ENCODE data around the gene NBPF20. TPM values are rescaled to one million over a fixed set of nuclear protein-coding genes. Genes with fewer than 3 reads are reported as not detected.
"Not testable (repeated sequence)": the region's sequence is repeated elsewhere in the genome, so short reads cannot be mapped to it uniquely, and the experiment has no call there.

Gene NBPF20
- total and polyA plus RNA-seq, 2 donors (not counting 3 experiments of a cell fraction or from before 2014, with no cell fraction given) = 2.6 to 5.3 TPM

GRCh38 chr1:145445219-145445618, 19.8 kb upstream of the NBPF20 start:
- intact Hi-C loops (cut with micrococcal nuclease); FAIRE-seq; H2AFZ ChIP-seq (ENCODE audit: low read depth, low read length); BruUV-seq (replicated peaks); DNase-seq (ENCODE audit: low read depth, low spot score); H3K4me2 ChIP-seq (ENCODE audit: insufficient read depth, low read length); H4K20me1 ChIP-seq (replicated peaks; ENCODE audit: control insufficient read depth, extremely low read depth, insufficient read depth, low read length); dilution Hi-C loops (cut with MboI; ENCODE audit: extremely low pct_ligation_motif_present, low sequenced_read_pairs); H3K9me3 ChIP-seq (replicated peaks; ENCODE audit: control insufficient read depth, insufficient read depth, low read length); H3K9ac ChIP-seq (replicated peaks; ENCODE audit: extremely low read depth, insufficient read depth, low read length); H3K27me3 ChIP-seq (ENCODE audit: control insufficient read depth in 2 of 2, insufficient read depth in 2 of 2, low read length in 2 of 2); CTCF ChIA-PET; H3K4me1 ChIP-seq (ENCODE audit: control insufficient read depth, extremely low read depth, insufficient read depth, low read length); H3K9me1 ChIP-seq (replicated peaks; ENCODE audit: control insufficient read depth, extremely low read depth, insufficient read depth, low read length); H3K79me2 ChIP-seq (ENCODE audit: control insufficient read depth, insufficient read depth, low read length); H3K4me3 ChIP-seq (replicated peaks in 1 of 3; ENCODE audit: insufficient read depth in 1 of 3, low read depth in 1 of 3, low read length in 3 of 3); POLR2A ChIA-PET; H3K36me3 ChIP-seq (ENCODE audit: control insufficient read depth in 2 of 2, extremely low read depth in 1 of 2, insufficient read depth in 2 of 2, low read length in 2 of 2); H3K27ac ChIP-seq (ENCODE audit: insufficient read depth, low read depth, low read length): not testable (repeated sequence)

- H3K4me2 ChIP-seq (ENCODE audit: insufficient read depth, low read length); DNase-seq (ENCODE audit: low read depth, low spot score); CTCF ChIA-PET; H4K20me1 ChIP-seq (replicated peaks; ENCODE audit: control insufficient read depth, extremely low read depth, insufficient read depth, low read length); H3K9me1 ChIP-seq (replicated peaks; ENCODE audit: control insufficient read depth, extremely low read depth, insufficient read depth, low read length); POLR2A ChIA-PET; H3K27me3 ChIP-seq (ENCODE audit: control insufficient read depth in 2 of 2, insufficient read depth in 2 of 2, low read length in 2 of 2); BruUV-seq (replicated peaks); H3K9ac ChIP-seq (replicated peaks; ENCODE audit: extremely low read depth, insufficient read depth, low read length); H3K79me2 ChIP-seq (ENCODE audit: control insufficient read depth, insufficient read depth, low read length); FAIRE-seq; H3K4me3 ChIP-seq (replicated peaks in 1 of 3; ENCODE audit: insufficient read depth in 1 of 3, low read depth in 1 of 3, low read length in 3 of 3); H2AFZ ChIP-seq (ENCODE audit: low read depth, low read length); H3K9me3 ChIP-seq (replicated peaks; ENCODE audit: control insufficient read depth, insufficient read depth, low read length); H3K36me3 ChIP-seq (ENCODE audit: control insufficient read depth in 2 of 2, extremely low read depth in 1 of 2, insufficient read depth in 2 of 2, low read length in 2 of 2); H3K4me1 ChIP-seq (ENCODE audit: control insufficient read depth, extremely low read depth, insufficient read depth, low read length); H3K27ac ChIP-seq (ENCODE audit: insufficient read depth, low read depth, low read length); dilution Hi-C loops (cut with MboI; ENCODE audit: extremely low pct_ligation_motif_present, low sequenced_read_pairs); intact Hi-C loops (cut with micrococcal nuclease): not testable (repeated sequence)
Observed at GRCh38 chr1:145442340-145442739, 16.9 kb upstream of the NBPF20 start.

GRCh38 chr1:145431363-145432256, 6.2 kb upstream of the NBPF20 start:
- BruUV-seq (replicated peaks); H3K9me1 ChIP-seq (replicated peaks; ENCODE audit: control insufficient read depth, extremely low read depth, insufficient read depth, low read length); FAIRE-seq; POLR2A ChIA-PET; intact Hi-C loops (cut with micrococcal nuclease); H2AFZ ChIP-seq (ENCODE audit: low read depth, low read length); H3K4me2 ChIP-seq (ENCODE audit: insufficient read depth, low read length); H3K27ac ChIP-seq (ENCODE audit: insufficient read depth, low read depth, low read length); H3K4me3 ChIP-seq (replicated peaks in 1 of 3; ENCODE audit: insufficient read depth in 1 of 3, low read depth in 1 of 3, low read length in 3 of 3); H4K20me1 ChIP-seq (replicated peaks; ENCODE audit: control insufficient read depth, extremely low read depth, insufficient read depth, low read length); H3K4me1 ChIP-seq (ENCODE audit: control insufficient read depth, extremely low read depth, insufficient read depth, low read length); H3K36me3 ChIP-seq (ENCODE audit: control insufficient read depth in 2 of 2, extremely low read depth in 1 of 2, insufficient read depth in 2 of 2, low read length in 2 of 2); DNase-seq (ENCODE audit: low read depth, low spot score); H3K9ac ChIP-seq (replicated peaks; ENCODE audit: extremely low read depth, insufficient read depth, low read length); H3K9me3 ChIP-seq (replicated peaks; ENCODE audit: control insufficient read depth, insufficient read depth, low read length); dilution Hi-C loops (cut with MboI; ENCODE audit: extremely low pct_ligation_motif_present, low sequenced_read_pairs); CTCF ChIA-PET; H3K79me2 ChIP-seq (ENCODE audit: control insufficient read depth, insufficient read depth, low read length): not testable (repeated sequence)
- H3K27me3 ChIP-seq (ENCODE audit: control insufficient read depth in 2 of 2, insufficient read depth in 2 of 2, low read length in 2 of 2) = peaks cover 24 to 31% of the 10 kb centered on the region in 2 experiments

- H3K9me3 ChIP-seq (replicated peaks; ENCODE audit: control insufficient read depth, insufficient read depth, low read length); H2AFZ ChIP-seq (ENCODE audit: low read depth, low read length); H3K4me2 ChIP-seq (ENCODE audit: insufficient read depth, low read length); H3K27ac ChIP-seq (ENCODE audit: insufficient read depth, low read depth, low read length); H4K20me1 ChIP-seq (replicated peaks; ENCODE audit: control insufficient read depth, extremely low read depth, insufficient read depth, low read length); CTCF ChIA-PET; POLR2A ChIA-PET; DNase-seq (ENCODE audit: low read depth, low spot score); H3K9me1 ChIP-seq (replicated peaks; ENCODE audit: control insufficient read depth, extremely low read depth, insufficient read depth, low read length); dilution Hi-C loops (cut with MboI; ENCODE audit: extremely low pct_ligation_motif_present, low sequenced_read_pairs); BruUV-seq (replicated peaks); H3K4me1 ChIP-seq (ENCODE audit: control insufficient read depth, extremely low read depth, insufficient read depth, low read length); FAIRE-seq; H3K36me3 ChIP-seq (ENCODE audit: control insufficient read depth in 2 of 2, extremely low read depth in 1 of 2, insufficient read depth in 2 of 2, low read length in 2 of 2); H3K4me3 ChIP-seq (replicated peaks in 1 of 3; ENCODE audit: insufficient read depth in 1 of 3, low read depth in 1 of 3, low read length in 3 of 3); H3K9ac ChIP-seq (replicated peaks; ENCODE audit: extremely low read depth, insufficient read depth, low read length); intact Hi-C loops (cut with micrococcal nuclease); H3K79me2 ChIP-seq (ENCODE audit: control insufficient read depth, insufficient read depth, low read length): not testable (repeated sequence)
- peaks cover 24 to 31% of the 10 kb centered on the region in 2 experiments for H3K27me3 ChIP-seq (ENCODE audit: control insufficient read depth in 2 of 2, insufficient read depth in 2 of 2, low read length in 2 of 2)
Observed at GRCh38 chr1:145430830-145431229, 5.4 kb upstream of the NBPF20 start.
